ENCODE results near the gene NRXN3.

GRCh38 chr14:78342879-78343278, 172.7 kb downstream of the NRXN3 start:
- TF ChIP-seq CTCF (IDR thresholded peaks at IDR 0.05; ENCODE audit: poor library complexity) (no peak), EZH2phosphoT487 (IDR thresholded peaks at IDR 0.05; ENCODE audit: low read depth, severe bottlenecking, unreplicated experiment) (no peak), EZH2 (IDR thresholded peaks at IDR 0.05; ENCODE audit: borderline replicate concordance) (no peak)
